Measurements from ENCODE around the gene CPED1. TPM values are rescaled to one million over a fixed set of nuclear protein-coding genes. Genes with fewer than 3 reads are reported as not detected.

The CPED1 gene
- total and polyA plus RNA-seq, 4 donors = 4.7 to 34.1 (median 16.7) TPM

- no peak for DNase-seq (ENCODE audit: low read depth in 4 of 6, low spot score in 6 of 6)
- H3K36me3 ChIP-seq (ENCODE audit: control insufficient read depth, insufficient read depth, low read length) = no peaks in the 10 kb centered on the region
- no peaks in the 10 kb centered on the region for H3K9me3 ChIP-seq (ENCODE audit: control insufficient read depth, insufficient read depth, low read length)
- WGBS (ENCODE audit: insufficient coverage) = no CpG with 5 or more reads among the region's 4 CpGs
- no peak overlapping the region for H3K4me3 ChIP-seq (ENCODE audit: low read depth, low read length)
- no peaks in the 10 kb centered on the region for H3K27me3 ChIP-seq (ENCODE audit: control insufficient read depth, insufficient read depth, low read length)
- H3K4me1 ChIP-seq (ENCODE audit: control insufficient read depth, insufficient read depth, low read length) = no peaks in the 10 kb centered on the region
- no peak overlapping the region for H3K27ac ChIP-seq (ENCODE audit: low read depth, low read length)
These were observed 92.4 kb downstream of the CPED1 start for GRCh38 chr7:121080913-121081326.

GRCh38 chr7:121081327-121081936 is 92.9 kb downstream of the CPED1 start:
- Histone ChIP-seq H3K36me3 (ENCODE audit: control insufficient read depth, insufficient read depth, low read length) (no peaks in the 10 kb centered on the region), H3K4me3 (ENCODE audit: low read depth, low read length) (no peak overlapping the region), H3K27me3 (ENCODE audit: control insufficient read depth, insufficient read depth, low read length) (no peaks in the 10 kb centered on the region), H3K9me3 (ENCODE audit: control insufficient read depth, insufficient read depth, low read length) (no peaks in the 10 kb centered on the region), H3K27ac (ENCODE audit: low read depth, low read length) (no peak overlapping the region), H3K4me1 (ENCODE audit: control insufficient read depth, insufficient read depth, low read length) (no peaks in the 10 kb centered on the region)
- peak; percentile 51 to 93 (median 56) for DNase-seq (ENCODE audit: low read depth in 4 of 6, low spot score in 6 of 6)
- no CpG with 5 or more reads among the region's 3 CpGs for WGBS (ENCODE audit: insufficient coverage)

GRCh38 chr7:121082400-121083101 is 94.0 kb downstream of the CPED1 start:
- Histone ChIP-seq H3K27me3 (ENCODE audit: control insufficient read depth, insufficient read depth, low read length) (no peaks in the 10 kb centered on the region), H3K4me3 (ENCODE audit: low read depth, low read length) (no peak overlapping the region), H3K9me3 (ENCODE audit: control insufficient read depth, insufficient read depth, low read length) (no peaks in the 10 kb centered on the region), H3K4me1 (ENCODE audit: control insufficient read depth, insufficient read depth, low read length) (no peaks in the 10 kb centered on the region), H3K36me3 (ENCODE audit: control insufficient read depth, insufficient read depth, low read length) (no peaks in the 10 kb centered on the region), H3K27ac (ENCODE audit: low read depth, low read length) (no peak overlapping the region)
- DNase-seq (ENCODE audit: low read depth in 4 of 6, low spot score in 6 of 6) = no peak

- Histone ChIP-seq H3K4me3 (ENCODE audit: low read depth, low read length) (no peak overlapping the region), H3K27me3 (ENCODE audit: control insufficient read depth, insufficient read depth, low read length) (no peaks in the 10 kb centered on the region), H3K27ac (ENCODE audit: low read depth, low read length) (no peak overlapping the region), H3K4me1 (ENCODE audit: control insufficient read depth, insufficient read depth, low read length) (no peaks in the 10 kb centered on the region), H3K36me3 (ENCODE audit: control insufficient read depth, insufficient read depth, low read length) (no peaks in the 10 kb centered on the region), H3K9me3 (ENCODE audit: control insufficient read depth, insufficient read depth, low read length) (no peaks in the 10 kb centered on the region)
- DNase-seq (ENCODE audit: low read depth in 4 of 6, low spot score in 6 of 6) = no peak
- WGBS (ENCODE audit: insufficient coverage) = 86% methylated on average over 2 of the region's 4 CpGs
These were observed 94.8 kb downstream of the CPED1 start for GRCh38 chr7:121083138-121083789.

GRCh38 chr7:121083790-121084251 is 95.3 kb downstream of the CPED1 start:
- H3K4me1 ChIP-seq (ENCODE audit: control insufficient read depth, insufficient read depth, low read length) = no peaks in the 10 kb centered on the region
- no CpG with 5 or more reads among the region's 1 CpG for WGBS (ENCODE audit: insufficient coverage)
- DNase-seq (ENCODE audit: low read depth in 4 of 6, low spot score in 6 of 6) = no peak
- no peaks in the 10 kb centered on the region for H3K9me3 ChIP-seq (ENCODE audit: control insufficient read depth, insufficient read depth, low read length)
- no peaks in the 10 kb centered on the region for H3K27me3 ChIP-seq (ENCODE audit: control insufficient read depth, insufficient read depth, low read length)
- no peak overlapping the region for H3K4me3 ChIP-seq (ENCODE audit: low read depth, low read length)
- H3K36me3 ChIP-seq (ENCODE audit: control insufficient read depth, insufficient read depth, low read length) = no peaks in the 10 kb centered on the region
- no peak overlapping the region for H3K27ac ChIP-seq (ENCODE audit: low read depth, low read length)

- H3K27me3 ChIP-seq (ENCODE audit: control insufficient read depth, insufficient read depth, low read length) = no peaks in the 10 kb centered on the region
- no peaks in the 10 kb centered on the region for H3K9me3 ChIP-seq (ENCODE audit: control insufficient read depth, insufficient read depth, low read length)
- H3K27ac ChIP-seq (ENCODE audit: low read depth, low read length) = no peak overlapping the region
- DNase-seq (ENCODE audit: low read depth in 4 of 6, low spot score in 6 of 6) = no peak
- no peaks in the 10 kb centered on the region for H3K36me3 ChIP-seq (ENCODE audit: control insufficient read depth, insufficient read depth, low read length)
- WGBS (ENCODE audit: insufficient coverage) = no CpG with 5 or more reads among the region's 2 CpGs
- no peak overlapping the region for H3K4me3 ChIP-seq (ENCODE audit: low read depth, low read length)
- H3K4me1 ChIP-seq (ENCODE audit: control insufficient read depth, insufficient read depth, low read length) = no peaks in the 10 kb centered on the region
These were observed 95.7 kb downstream of the CPED1 start for GRCh38 chr7:121084256-121084655.

- Histone ChIP-seq H3K27ac (ENCODE audit: low read depth, low read length) (no peak overlapping the region), H3K9me3 (ENCODE audit: control insufficient read depth, insufficient read depth, low read length) (no peaks in the 10 kb centered on the region), H3K27me3 (ENCODE audit: control insufficient read depth, insufficient read depth, low read length) (no peaks in the 10 kb centered on the region), H3K4me3 (ENCODE audit: low read depth, low read length) (no peak overlapping the region), H3K36me3 (ENCODE audit: control insufficient read depth, insufficient read depth, low read length) (no peaks in the 10 kb centered on the region), H3K4me1 (ENCODE audit: control insufficient read depth, insufficient read depth, low read length) (no peaks in the 10 kb centered on the region)
- WGBS (ENCODE audit: insufficient coverage) = 81% methylated on average over 4 of the region's 5 CpGs
- DNase-seq (ENCODE audit: low read depth in 4 of 6, low spot score in 6 of 6) = no peak
These were observed 96.3 kb downstream of the CPED1 start for GRCh38 chr7:121084748-121085336.

GRCh38 chr7:121085922-121086321 is 97.4 kb downstream of the CPED1 start:
- H3K36me3 ChIP-seq (ENCODE audit: control insufficient read depth, insufficient read depth, low read length) = no peaks in the 10 kb centered on the region
- H3K27ac ChIP-seq (ENCODE audit: low read depth, low read length) = no peak overlapping the region
- DNase-seq (ENCODE audit: low read depth in 4 of 6, low spot score in 6 of 6) = no peak
- no peaks in the 10 kb centered on the region for H3K27me3 ChIP-seq (ENCODE audit: control insufficient read depth, insufficient read depth, low read length)
- no peaks in the 10 kb centered on the region for H3K4me1 ChIP-seq (ENCODE audit: control insufficient read depth, insufficient read depth, low read length)
- WGBS (ENCODE audit: insufficient coverage) = no CpG with 5 or more reads among the region's 3 CpGs
- H3K9me3 ChIP-seq (ENCODE audit: control insufficient read depth, insufficient read depth, low read length) = no peaks in the 10 kb centered on the region
- no peak overlapping the region for H3K4me3 ChIP-seq (ENCODE audit: low read depth, low read length)

- Histone ChIP-seq H3K27ac (ENCODE audit: low read depth, low read length) (no peak overlapping the region), H3K27me3 (ENCODE audit: control insufficient read depth, insufficient read depth, low read length) (no peaks in the 10 kb centered on the region), H3K4me1 (ENCODE audit: control insufficient read depth, insufficient read depth, low read length) (no peaks in the 10 kb centered on the region), H3K36me3 (ENCODE audit: control insufficient read depth, insufficient read depth, low read length) (no peaks in the 10 kb centered on the region), H3K9me3 (ENCODE audit: control insufficient read depth, insufficient read depth, low read length) (no peaks in the 10 kb centered on the region), H3K4me3 (ENCODE audit: low read depth, low read length) (no peak overlapping the region)
- no peak for DNase-seq (ENCODE audit: low read depth in 4 of 6, low spot score in 6 of 6)
These were observed 100.4 kb downstream of the CPED1 start for GRCh38 chr7:121088870-121089269.
